Sigmoid colon (tissue), 4 donors: Measurements from ENCODE around the gene IL1RAPL2.

Experiments used
- EP300 ChIP-seq, 4 donors: sonication (generic); formaldehyde crosslinking; IDR thresholded peaks; one replicate each; pipeline ENCODE4 v1.6.1; 2017; ENCODE audit warnings: antibody characterized with exemption in 4 of 4
- POLR2A ChIP-seq, 2 donors: fragments of 450-650 bp; IDR thresholded peaks; one replicate each; pipeline ENCODE4 v1.6.1; 2016; ENCODE audit warnings: antibody characterized with exemption in 2 of 2, mild to moderate bottlenecking in 2 of 2, moderate library complexity in 2 of 2
- POLR2AphosphoS5 ChIP-seq, 4 donors: sonication (generic); formaldehyde crosslinking; IDR thresholded peaks; one replicate each; pipeline ENCODE4 v1.6.1; 2017; ENCODE audit warnings: antibody characterized with exemption in 4 of 4

GRCh38 chrX:105241056-105241455, 675.1 kb downstream of the IL1RAPL2 start:
- no peak for TF ChIP-seq EP300 (IDR thresholded peaks at IDR 0.05)
- TF ChIP-seq POLR2A (IDR thresholded peaks at IDR 0.05): no peak
- no peak for TF ChIP-seq POLR2AphosphoS5 (IDR thresholded peaks at IDR 0.05)
